VCaP (cell line): Measurements from ENCODE around the gene TPP2.
A peak's percentile ranks its signal among the peaks of the same experiment; 100 is the strongest.

Experiments
- H3K27ac ChIP-seq: fragments of 450-650 bp; 2 replicates; pipeline ENCODE4 v1.5.1; 2017
- CTCF ChIP-seq: fragments of 450-650 bp; conservative IDR thresholded peaks from 2 replicates; pipeline ENCODE4 v1.5.1; 2017; ENCODE audit warnings: mild to moderate bottlenecking, moderate library complexity

TPP2 gene

GRCh38 chr13:102596147-102597028 is at the start of gene TPP2:
TPP2 (plus strand) TSS chr13:102596986; CDS start chr13:102597039, 53 bp downstream.
- no peak for TF ChIP-seq CTCF
- peak within 1 kb of the TSS; percentile 92 for H3K27ac ChIP-seq

GRCh38 chr13:102548811-102549210 is 48.0 kb upstream of the TPP2 start:
- no peak for TF ChIP-seq CTCF
- H3K27ac ChIP-seq = no peak overlapping the region

GRCh38 chr13:102550507-102550906 is 46.3 kb upstream of the TPP2 start:
- no peak for TF ChIP-seq CTCF

GRCh38 chr13:102555914-102556553 is 40.8 kb upstream of the TPP2 start:
- TF ChIP-seq CTCF = peak; percentile 83

More at GRCh38 chr13:102550507-102550906, 46.3 kb upstream of the TPP2 start:
- H3K27ac ChIP-seq = no peak overlapping the region

GRCh38 chr13:102556806-102557205 is 40.0 kb upstream of the TPP2 start:
- no peak for TF ChIP-seq CTCF

More at GRCh38 chr13:102555914-102556553, 40.8 kb upstream of the TPP2 start:
- H3K27ac ChIP-seq = no peak overlapping the region

GRCh38 chr13:102558029-102558428 is 38.8 kb upstream of the TPP2 start:
- no peak overlapping the region for H3K27ac ChIP-seq

More at GRCh38 chr13:102556806-102557205, 40.0 kb upstream of the TPP2 start:
- no peak overlapping the region for H3K27ac ChIP-seq

More at GRCh38 chr13:102558029-102558428, 38.8 kb upstream of the TPP2 start:
- no peak for TF ChIP-seq CTCF
